Lung (tissue), 12 donors: ENCODE results near the gene NUDT9. TPM values are rescaled to one million over a fixed set of nuclear protein-coding genes. Genes with fewer than 3 reads are reported as not detected.
"Not testable (repeated sequence)": the region's sequence is repeated elsewhere in the genome, so short reads cannot be mapped to it uniquely, and the experiment has no call there.

Source experiments
- ATAC-seq: fragments of 200-7000 bp; cut with Tn5 transposase; one replicate; pipeline ENCODE4 v1.9.1; 2020; ENCODE audit warnings: moderate number of reproducible peaks; ENCODE audit not compliant: insufficient read depth, low FRiP score
- DNase-seq, 3 donors: peaks; one replicate each; pipeline ENCODE4 v3.0.0-alpha.2; 2013 to 2017
- H3K27ac ChIP-seq, 2 donors: one replicate each; pipeline ENCODE4 v1.5.1; 2013; ENCODE audit warnings: mild to moderate bottlenecking in 2 of 2, moderate library complexity in 2 of 2, control low read depth in 1 of 2, inconsistent platforms in 1 of 2, low read depth in 1 of 2, low read length in 1 of 2
- H3K27me3 ChIP-seq, 3 donors: one replicate each; pipeline ENCODE4 v1.5.1; 2013; ENCODE audit warnings: low read length in 2 of 3; ENCODE audit not compliant: control insufficient read depth in 3 of 3, insufficient read depth in 3 of 3
- H3K36me3 ChIP-seq, 4 donors: one replicate each; pipeline ENCODE4 v1.5.1; 2013; ENCODE audit warnings: low read length in 4 of 4, mild to moderate bottlenecking in 1 of 4, moderate library complexity in 1 of 4; ENCODE audit not compliant: control insufficient read depth in 4 of 4, insufficient read depth in 4 of 4
- H3K4me1 ChIP-seq, 5 donors: one replicate each; pipeline ENCODE4 v1.5.1; 2013; ENCODE audit warnings: low read length in 5 of 5, mild to moderate bottlenecking in 2 of 5, moderate library complexity in 1 of 5; ENCODE audit not compliant: control insufficient read depth in 5 of 5, insufficient read depth in 5 of 5
- H3K4me3 ChIP-seq: one replicate; pipeline ENCODE4 v1.5.1; 2013; ENCODE audit warnings: mild to moderate bottlenecking, control low read depth, moderate library complexity
- H3K9ac ChIP-seq, 2 donors: one replicate each; pipeline ENCODE4 v1.5.1; 2013; ENCODE audit warnings: low read length in 2 of 2, control low read depth in 1 of 2; ENCODE audit not compliant: insufficient read depth in 1 of 2
- H3K9me3 ChIP-seq, 4 donors: one replicate each; pipeline ENCODE4 v1.5.1; 2013; ENCODE audit warnings: low read length in 3 of 4, mild to moderate bottlenecking in 1 of 4, moderate library complexity in 1 of 4; ENCODE audit not compliant: control insufficient read depth in 4 of 4, insufficient read depth in 3 of 4
- CTCF ChIP-seq: IDR thresholded peaks from 2 replicates; pipeline ENCODE4 v1.5.1; 2012; ENCODE audit warnings: mild to moderate bottlenecking; ENCODE audit errors: control extremely low read depth, extremely low read depth
- WGBS, 2 donors: extraction: QIAGEN DNeasy Blood & Tissue Kit; methylation state at CpG; one replicate each; pipeline ENCODE4 v1.1.7; 2013; 5-methylcytosine and 5-hydroxymethylcytosine counted together
- polyA plus RNA-seq, 2 donors: library from polyadenylated mRNA; stranded (reverse); fragments of 200-250 nt; gene quantifications; one replicate each; pipeline ENCODE4 v1.2.1, GENCODE V29; 2013
- total RNA-seq, 2 donors: library from RNA; depleted of rRNA in 1 of 2; stranded (reverse); fragments of >200 nt in 1 of 2; gene quantifications; one replicate each; pipeline ENCODE4 v1.2.1, GENCODE V29; 2014 to 2021
- donor health status: control.
- donor health status: control.
- donor health status: Bipolar disorder and iron deficiency.
- donor health status: healthy.
- donor health status: DM: yes; HTN: yes; CAD: no.

Gene NUDT9
- total and polyA plus RNA-seq, 4 donors = 20.1 to 72.8 (median 32.6) TPM

GRCh38 chr4:87382116-87382515 is 40.3 kb upstream of the NUDT9 start:
- peaks cover 2 to 7% (median 4%) of the 10 kb centered on the region in 4 donors for H3K36me3 ChIP-seq
- no peak overlapping the region for H3K4me3 ChIP-seq
- H3K9me3 ChIP-seq = no peaks in the 10 kb centered on the region
- H3K27ac ChIP-seq = no peak overlapping the region
- ATAC-seq = no peak
- H3K4me1 ChIP-seq = peaks cover 0 to 7% (median 0%) of the 10 kb centered on the region in 5 donors
- WGBS, 2 donors = 65 to 76% methylated on average over 2 of the region's 2 CpGs
- no peaks in the 10 kb centered on the region for H3K27me3 ChIP-seq
- no peak for DNase-seq
- no peak overlapping the region for H3K9ac ChIP-seq
- TF ChIP-seq CTCF = no peak

- Histone ChIP-seq H3K36me3 (peaks cover 2 to 5% (median 4%) of the 10 kb centered on the region in 4 donors), H3K4me1 (peaks cover 0 to 7% (median 0%) of the 10 kb centered on the region in 5 donors), H3K9ac (no peak overlapping the region), H3K9me3 (no peaks in the 10 kb centered on the region), H3K27ac (peak overlapping the region in 1 of 2 donors; percentile 73), H3K27me3 (no peaks in the 10 kb centered on the region), H3K4me3 (no peak overlapping the region)
- WGBS, 2 donors = 88 to 94% methylated on average over 3 of the region's 3 CpGs
- no peak for DNase-seq
- ATAC-seq = no peak
- TF ChIP-seq CTCF = no peak
Measured at GRCh38 chr4:87382931-87383330, 39.4 kb upstream of the NUDT9 start.

GRCh38 chr4:87384466-87385132 is 37.8 kb upstream of the NUDT9 start:
- DNase-seq, H3K27me3 ChIP-seq, H3K27ac ChIP-seq, H3K9me3 ChIP-seq, ATAC-seq, H3K4me3 ChIP-seq, H3K9ac ChIP-seq: not testable (repeated sequence)
- Histone ChIP-seq H3K4me1 (peaks cover 0 to 10% (median 7%) of the 10 kb centered on the region in 5 donors), H3K36me3 (peaks cover 2 to 11% (median 5%) of the 10 kb centered on the region in 4 donors)
- WGBS, 2 donors = 88% methylated on average over 9 of the region's 9 CpGs

- H3K9me3 ChIP-seq = peaks cover 0 to 3% (median under 1%) of the 10 kb centered on the region in 4 donors
- DNase-seq (no peak), ATAC-seq (no peak)
- 73 to 87% methylated on average over 3 of the region's 3 CpGs for WGBS, 2 donors
- peaks cover 0 to 18% (median 7%) of the 10 kb centered on the region in 5 donors for H3K4me1 ChIP-seq
- no peak overlapping the region for H3K27ac ChIP-seq
- H3K27me3 ChIP-seq = no peaks in the 10 kb centered on the region
- no peak for TF ChIP-seq CTCF
- no peak overlapping the region for H3K9ac ChIP-seq
- H3K36me3 ChIP-seq = peaks cover 0 to 11% (median 1%) of the 10 kb centered on the region in 4 donors
- no peak overlapping the region for H3K4me3 ChIP-seq
Measured at GRCh38 chr4:87387237-87387636, 35.1 kb upstream of the NUDT9 start.
